H1 (cell line): ENCODE measurements around the gene RXFP4. TPM values are rescaled to one million over a fixed set of nuclear protein-coding genes. Genes with fewer than 3 reads are reported as not detected.

Source experiments
- CTCF ChIA-PET: fragments of 300-600 bp; sonication (Branson Sonifier 250); formaldehyde crosslinking; loops from one replicate; lab custom pipeline; 2021; ENCODE audit not compliant: partially characterized antibody; lab: Charles Lee
- POLR2A ChIA-PET: fragments of 300-600 bp; sonication (Branson Sonifier 250); formaldehyde crosslinking; loops from one replicate; lab custom pipeline; 2021; ENCODE audit warnings: inconsistent platforms; ENCODE audit not compliant: partially characterized antibody; lab: Charles Lee
- DNase-seq, 2 experiments: peaks; one replicate each; pipeline versions ENCODE4 v3.0.0 to v3.0.0-alpha.2; 2010 to 2022; ENCODE audit warnings: low spot score in 2 of 2, low read depth in 1 of 2, mixed read lengths in 1 of 2
- FAIRE-seq: peaks from 2 replicates; lab custom pipeline; 2011; peaks lifted over from hg19 to GRCh38; lab: Jason Lieb, UNC
- H2AFZ ChIP-seq: 2 replicates; pipeline ENCODE4 v1.8.1; 2012; ENCODE audit warnings: low read length, inconsistent platforms
- H2AK5ac ChIP-seq: 2 replicates; pipeline ENCODE4 v1.6.1; 2013; ENCODE audit warnings: low read depth, low read length
- H2BK120ac ChIP-seq: replicated peaks from 2 replicates; pipeline ENCODE3; 2013; ENCODE audit warnings: low read depth, low read length, inconsistent platforms
- H2BK12ac ChIP-seq: 2 replicates; pipeline ENCODE4 v1.6.1; 2013; ENCODE audit warnings: low read depth, low read length
- H2BK15ac ChIP-seq: 2 replicates; pipeline ENCODE4 v1.6.1; 2013; ENCODE audit warnings: low read length
- H2BK20ac ChIP-seq: 2 replicates; pipeline ENCODE4 v1.6.1; 2013; ENCODE audit warnings: low read length
- H2BK5ac ChIP-seq: 2 replicates; pipeline ENCODE4 v1.6.1; 2013; ENCODE audit warnings: low read depth, low read length
- H3K14ac ChIP-seq: 2 replicates; pipeline ENCODE4 v1.6.1; 2013; ENCODE audit warnings: inconsistent platforms; ENCODE audit not compliant: insufficient read length
- H3K18ac ChIP-seq: 2 replicates; pipeline ENCODE4 v1.6.1; 2013; ENCODE audit warnings: low read length; ENCODE audit errors: extremely low read depth
- H3K23ac ChIP-seq: 2 replicates; pipeline ENCODE4 v1.6.1; 2013; ENCODE audit warnings: inconsistent platforms; ENCODE audit not compliant: insufficient read length
- H3K23me2 ChIP-seq: 2 replicates; pipeline ENCODE4 v1.6.1; 2013; ENCODE audit warnings: low read depth, low read length
- H3K27ac ChIP-seq: 2 replicates; pipeline ENCODE4 v1.6.1; 2011; ENCODE audit warnings: low read depth, low read length, inconsistent platforms
- H3K27me3 ChIP-seq, 4 experiments: replicated peaks in 1 of 4; 1 replicate in 1 of 4; 2 replicates in 3 of 4; pipeline versions ENCODE4 v1.6.1 to v1.8.1; 2011 to 2013; ENCODE audit warnings: low read length in 3 of 4, mild to moderate bottlenecking in 3 of 4, inconsistent platforms in 2 of 4, mixed read lengths in 2 of 4, moderate library complexity in 1 of 4; ENCODE audit not compliant: control insufficient read depth in 3 of 4, insufficient read depth in 3 of 4; ENCODE audit errors: extremely low read depth in 1 of 4
- H3K36me3 ChIP-seq, 4 experiments: 2 replicates each; pipeline versions ENCODE4 v1.6.1 to v1.8.1; 2011 to 2013; ENCODE audit warnings: mild to moderate bottlenecking in 4 of 4, low read length in 3 of 4, moderate library complexity in 2 of 4, control low read depth in 1 of 4, inconsistent platforms in 1 of 4; ENCODE audit not compliant: insufficient read depth in 4 of 4, control insufficient read depth in 2 of 4
- H3K4ac ChIP-seq: replicated peaks from 2 replicates; pipeline ENCODE3; 2013; ENCODE audit warnings: low read length, low read depth, mixed read lengths, inconsistent platforms; ENCODE audit not compliant: insufficient read length
- H3K4me1 ChIP-seq, 4 experiments: replicated peaks in 1 of 4; 1 replicate in 1 of 4; 2 replicates in 3 of 4; pipeline versions ENCODE4 v1.6.1 to v1.8.1; 2011 to 2013; ENCODE audit warnings: low read length in 3 of 4, inconsistent platforms in 2 of 4, mixed read lengths in 1 of 4; ENCODE audit not compliant: insufficient read depth in 4 of 4, control insufficient read depth in 3 of 4
- H3K4me2 ChIP-seq, 2 experiments: 2 replicates each; pipeline versions ENCODE4 v1.6.1 to v1.8.1; 2011 to 2013; ENCODE audit warnings: low read depth in 2 of 2, low read length in 2 of 2, control low read depth in 1 of 2, inconsistent platforms in 1 of 2, mild to moderate bottlenecking in 1 of 2; ENCODE audit not compliant: insufficient read depth in 1 of 2
- H3K4me3 ChIP-seq, 4 experiments: fragments of 200-600, 300-600 bp in 1 of 4; sonication (generic), shearing (Covaris generic), sonication (Bioruptor Twin) in 1 of 4; 2 replicates each; pipeline versions ENCODE4 v1.5.1 to v1.8.1; 2011 to 2016; ENCODE audit warnings: low read length in 4 of 4, low read depth in 3 of 4, control low read depth in 2 of 4, inconsistent platforms in 2 of 4, mild to moderate bottlenecking in 2 of 4, mixed read lengths in 1 of 4, moderate library complexity in 1 of 4; ENCODE audit not compliant: insufficient read depth in 2 of 4; ENCODE audit errors: extremely low read depth in 1 of 4
- H3K56ac ChIP-seq: replicated peaks from 2 replicates; pipeline ENCODE3; 2013; ENCODE audit warnings: low read depth, mild to moderate bottlenecking, mixed read lengths, low read length, inconsistent platforms; ENCODE audit not compliant: insufficient read length
- H3K79me1 ChIP-seq: 2 replicates; pipeline ENCODE4 v1.6.1; 2013; ENCODE audit warnings: low read depth, low read length, control low read depth
- H3K79me2 ChIP-seq, 2 experiments: 2 replicates each; pipeline versions ENCODE4 v1.6.1 to v1.8.1; 2012 to 2013; ENCODE audit warnings: low read length in 2 of 2, mild to moderate bottlenecking in 2 of 2, inconsistent platforms in 1 of 2; ENCODE audit not compliant: insufficient read depth in 2 of 2, control insufficient read depth in 1 of 2
- H3K9ac ChIP-seq, 4 experiments: replicated peaks in 1 of 4; 1 replicate in 1 of 4; 2 replicates in 3 of 4; pipeline versions ENCODE4 v1.6.1 to v1.8.1; 2011 to 2013; ENCODE audit warnings: low read depth in 3 of 4, low read length in 3 of 4, control low read depth in 2 of 4, mild to moderate bottlenecking in 2 of 4, moderate library complexity in 2 of 4, inconsistent platforms in 1 of 4; ENCODE audit errors: extremely low read depth in 1 of 4
- H3K9me3 ChIP-seq, 2 experiments: 2 replicates each; pipeline versions ENCODE4 v1.6.1 to v1.8.1; 2012 to 2013; ENCODE audit warnings: mild to moderate bottlenecking in 2 of 2, moderate library complexity in 2 of 2, control low read depth in 1 of 2, inconsistent platforms in 1 of 2, low read depth in 1 of 2, low read length in 1 of 2, mixed read lengths in 1 of 2; ENCODE audit not compliant: insufficient read depth in 2 of 2
- H4K20me1 ChIP-seq, 2 experiments: replicated peaks in 1 of 2; 2 replicates each; pipeline versions ENCODE3 to v1.8.1; 2011 to 2013; ENCODE audit warnings: inconsistent platforms in 2 of 2, low read length in 2 of 2, mild to moderate bottlenecking in 1 of 2; ENCODE audit not compliant: insufficient read depth in 2 of 2, control insufficient read depth in 1 of 2
- H4K5ac ChIP-seq: 2 replicates; pipeline ENCODE4 v1.6.1; 2013; ENCODE audit warnings: low read length, low read depth, mixed read lengths, inconsistent platforms; ENCODE audit not compliant: insufficient read length
- H4K8ac ChIP-seq: 2 replicates; pipeline ENCODE4 v1.8.0; 2013; ENCODE audit warnings: mild to moderate bottlenecking, moderate library complexity, low read length, inconsistent platforms; ENCODE audit not compliant: insufficient read depth; ENCODE audit errors: extremely low read depth
- H4K91ac ChIP-seq: replicated peaks from 2 replicates; pipeline ENCODE3; 2013; ENCODE audit warnings: low read length, mixed read lengths, inconsistent platforms; ENCODE audit not compliant: insufficient read length
- CEBPB ChIP-seq: IDR thresholded peaks from 2 replicates; pipeline ENCODE4 v1.6.1; 2012; ENCODE audit warnings: low read depth, low read length
- NRF1 ChIP-seq: IDR thresholded peaks from 2 replicates; pipeline ENCODE4 v1.6.1; 2011; ENCODE audit warnings: mild to moderate bottlenecking, low read depth, low read length, improper control_type of control experiment
- SP1 ChIP-seq: IDR thresholded peaks from 2 replicates; pipeline ENCODE4 v1.6.1; 2011; ENCODE audit warnings: low read depth, low read length
- WGBS, 2 experiments: shearing (Covaris generic) in 1 of 2; methylation state at CpG; one replicate each; pipeline versions ENCODE4 v1.1.6 to v1.1.7; 2013 to 2015; ENCODE audit warnings: low lambda C conversion rate in 2 of 2, mixed read lengths in 2 of 2, inconsistent platforms in 1 of 2, low coverage in 1 of 2, missing lambda C conversion rate in 1 of 2; ENCODE audit not compliant: insufficient replicate concordance in 2 of 2, insufficient coverage in 1 of 2, insufficient read length in 1 of 2; ENCODE audit errors: extremely low coverage in 1 of 2, missing lambda C conversion rate in 1 of 2; 5-methylcytosine and 5-hydroxymethylcytosine counted together
- polyA plus RNA-seq, 7 experiments: library from polyadenylated mRNA; depleted of rRNA in 3 of 7; stranded (reverse) in 5 of 7; unstranded in 2 of 7; fragments of >200 nt in 5 of 7; fragments of 200-250 nt in 2 of 7; gene quantifications; 1 replicate in 5 of 7; 2 replicates in 1 of 7; 4 replicates in 1 of 7; pipeline versions ENCODE4 v1.2.1 to v1.2.3, GENCODE V29; 2011 to 2013; ENCODE audit warnings: missing spikeins in 2 of 7, mixed read lengths in 2 of 7
- total RNA-seq: library from RNA; stranded (reverse); fragmentation: NEBNext Ultra II Directional; extraction: Animal tissue kit (Norgen Biotek cat#: 25700); gene quantifications from 2 replicates; pipeline ENCODE4 v1.2.1, GENCODE V29; 2021

RXFP4 gene
- total and polyA plus RNA-seq, 2 of the 8 experiments (the other 6 are each of a cell fraction or from before 2014, with no cell fraction given), result not detected

DNA sequence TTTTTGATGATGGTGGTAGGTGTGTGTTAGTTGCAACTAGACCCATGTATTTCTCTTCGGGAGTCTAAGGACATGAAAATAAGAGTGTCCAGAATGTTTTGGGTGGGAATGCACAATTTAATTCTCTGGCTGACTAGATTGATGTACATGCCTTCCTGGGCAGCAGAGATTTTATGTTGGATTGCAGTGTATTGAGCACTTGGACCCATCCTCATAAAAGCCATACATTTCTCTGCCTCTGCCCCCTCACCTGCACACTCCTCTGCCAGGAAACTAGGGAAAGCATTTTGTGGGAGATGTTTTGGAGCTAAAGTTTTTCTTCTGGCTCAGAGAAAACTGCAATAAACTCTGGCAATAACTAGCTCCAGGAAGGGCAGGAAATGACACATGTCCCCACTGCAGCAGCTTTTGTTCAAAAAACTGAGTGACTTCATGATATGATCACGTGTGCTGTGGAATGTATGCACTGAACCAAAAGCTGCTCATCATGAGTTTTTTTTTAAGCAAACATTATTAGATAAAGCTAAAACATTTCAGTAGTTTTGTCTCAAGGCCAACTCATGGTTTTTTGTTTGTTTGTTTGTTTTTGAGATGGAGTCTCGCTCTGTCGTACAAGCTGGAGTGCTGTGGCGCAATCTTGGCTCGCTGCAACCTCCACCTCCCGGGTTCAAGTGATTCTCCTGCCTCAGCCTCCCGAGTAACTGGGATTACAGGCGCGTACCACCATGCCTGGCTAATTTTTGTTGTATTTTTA is 47.9 kb upstream of the RXFP4 start:
- H3K9me3 ChIP-seq, result no peaks in the 10 kb centered on the region
- no peaks in the 10 kb centered on the region for H3K79me1 ChIP-seq
- peaks cover 0 to 9% (median 4%) of the 10 kb centered on the region in 4 experiments; a peak in 4 of 8 replicates for H3K36me3 ChIP-seq
- no peaks in the 10 kb centered on the region for H3K23me2 ChIP-seq
- H3K27ac ChIP-seq, result no peak overlapping the region
- no peak overlapping the region for H3K4me3 ChIP-seq
- no peak overlapping the region for H3K4me2 ChIP-seq
- no peak overlapping the region for H3K14ac ChIP-seq
- CTCF ChIA-PET, result interaction anchor here (0.5 to 0.7 kb wide), 3 partner anchors 22 to 334 kb away, joined by 3 read pairs; no protein-coding TSS in a partner anchor
- H2BK5ac ChIP-seq, result no peak overlapping the region
- DNase-seq, result no peak
- no peak overlapping the region for H4K5ac ChIP-seq
- no peaks in the 10 kb centered on the region for H3K27me3 ChIP-seq
- H3K23ac ChIP-seq, result no peak overlapping the region
- H3K9ac ChIP-seq, result no peak overlapping the region
- no peaks in the 10 kb centered on the region for H3K79me2 ChIP-seq
- FAIRE-seq, result no peak
- 96% methylated on average over 10 of the region's 10 CpGs; no CpG with 5 or more reads in 1 of the 2 experiments for whole genome bisulfite sequencing, 2 experiments
- no peak overlapping the region for H4K8ac ChIP-seq
- POLR2A ChIA-PET, result interaction anchor here (0.6 to 3.0 kb wide), 7 partner anchors 11 to 152 kb away, joined by 3 to 10 read pairs (median 4); partner anchors contain the start of gene RIT1
- H4K20me1 ChIP-seq, result no peaks in the 10 kb centered on the region
- no peak overlapping the region for H2BK120ac ChIP-seq
- TF ChIP-seq CEBPB (0 out of 2 replicates have a peak, but pooled peaks have one; percentile 9), NRF1 (no peak), SP1 (no peak)
- no peak overlapping the region for H2AK5ac ChIP-seq
- H3K18ac ChIP-seq, result no peak overlapping the region
- no peaks in the 10 kb centered on the region for H3K4me1 ChIP-seq
- no peak overlapping the region for H4K91ac ChIP-seq
- H3K56ac ChIP-seq, result no peak overlapping the region
- no peak overlapping the region for H2BK20ac ChIP-seq
- H2AFZ ChIP-seq, result no peak overlapping the region
- H2BK12ac ChIP-seq, result no peak overlapping the region
- H3K4ac ChIP-seq, result no peak overlapping the region
- no peak overlapping the region for H2BK15ac ChIP-seq
